Measurements from ENCODE around the gene SERPINB11.

SERPINB11 gene

GRCh38 chr18:63741769-63742168 lies 39.0 kb downstream of the SERPINB11 start:
- TF ChIP-seq, protein P1, sequence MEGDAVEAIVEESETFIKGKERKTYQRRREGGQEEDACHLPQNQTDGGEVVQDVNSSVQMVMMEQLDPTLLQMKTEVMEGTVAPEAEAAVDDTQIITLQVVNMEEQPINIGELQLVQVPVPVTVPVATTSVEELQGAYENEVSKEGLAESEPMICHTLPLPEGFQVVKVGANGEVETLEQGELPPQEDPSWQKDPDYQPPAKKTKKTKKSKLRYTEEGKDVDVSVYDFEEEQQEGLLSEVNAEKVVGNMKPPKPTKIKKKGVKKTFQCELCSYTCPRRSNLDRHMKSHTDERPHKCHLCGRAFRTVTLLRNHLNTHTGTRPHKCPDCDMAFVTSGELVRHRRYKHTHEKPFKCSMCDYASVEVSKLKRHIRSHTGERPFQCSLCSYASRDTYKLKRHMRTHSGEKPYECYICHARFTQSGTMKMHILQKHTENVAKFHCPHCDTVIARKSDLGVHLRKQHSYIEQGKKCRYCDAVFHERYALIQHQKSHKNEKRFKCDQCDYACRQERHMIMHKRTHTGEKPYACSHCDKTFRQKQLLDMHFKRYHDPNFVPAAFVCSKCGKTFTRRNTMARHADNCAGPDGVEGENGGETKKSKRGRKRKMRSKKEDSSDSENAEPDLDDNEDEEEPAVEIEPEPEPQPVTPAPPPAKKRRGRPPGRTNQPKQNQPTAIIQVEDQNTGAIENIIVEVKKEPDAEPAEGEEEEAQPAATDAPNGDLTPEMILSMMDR (IDR thresholded peaks at IDR 0.05): no peak
- H3K27ac Mint-ChIP-seq: no peak overlapping the region
- H3K4me1 Mint-ChIP-seq: no peaks in the 10 kb centered on the region
- H3K27me3 Mint-ChIP-seq (ENCODE audit: low read depth, poor library complexity): peaks cover 3% of the 10 kb centered on the region
- DNase-seq: no peak
- no peaks in the 10 kb centered on the region for H3K9me3 Mint-ChIP-seq
- no peak overlapping the region for H3K4me3 Mint-ChIP-seq
- no peaks in the 10 kb centered on the region for H3K36me3 Mint-ChIP-seq (ENCODE audit: low read depth)

DNA sequence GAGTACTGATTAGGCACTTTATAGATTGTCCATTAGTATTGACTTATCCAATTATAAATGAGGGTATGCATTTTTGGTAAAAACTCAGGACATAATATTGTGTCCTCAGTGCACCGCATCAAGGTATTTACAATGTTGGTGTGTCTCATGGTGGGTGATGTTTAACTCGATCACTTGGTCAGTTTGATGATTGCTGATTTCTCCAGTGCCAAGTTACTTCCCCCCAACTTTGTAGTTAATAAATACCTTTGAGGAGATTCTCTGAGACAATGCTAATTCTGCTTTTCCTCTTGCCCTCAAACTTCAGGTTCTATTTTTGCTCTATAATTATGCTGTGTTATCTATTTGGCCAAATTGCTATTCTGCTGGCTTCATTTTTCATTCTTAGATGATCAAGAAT lies 44.2 kb downstream of the SERPINB11 start:
- no peak for DNase-seq
- H3K27ac Mint-ChIP-seq: no peak overlapping the region
- no peaks in the 10 kb centered on the region for H3K4me1 Mint-ChIP-seq
- no peak overlapping the region for H3K4me3 Mint-ChIP-seq
- TF ChIP-seq, protein P1 (IDR thresholded peaks at IDR 0.05): no peak
- H3K9me3 Mint-ChIP-seq: no peaks in the 10 kb centered on the region
- peaks cover 8% of the 10 kb centered on the region for H3K27me3 Mint-ChIP-seq (ENCODE audit: low read depth, poor library complexity)
- no peaks in the 10 kb centered on the region for H3K36me3 Mint-ChIP-seq (ENCODE audit: low read depth)

DNA sequence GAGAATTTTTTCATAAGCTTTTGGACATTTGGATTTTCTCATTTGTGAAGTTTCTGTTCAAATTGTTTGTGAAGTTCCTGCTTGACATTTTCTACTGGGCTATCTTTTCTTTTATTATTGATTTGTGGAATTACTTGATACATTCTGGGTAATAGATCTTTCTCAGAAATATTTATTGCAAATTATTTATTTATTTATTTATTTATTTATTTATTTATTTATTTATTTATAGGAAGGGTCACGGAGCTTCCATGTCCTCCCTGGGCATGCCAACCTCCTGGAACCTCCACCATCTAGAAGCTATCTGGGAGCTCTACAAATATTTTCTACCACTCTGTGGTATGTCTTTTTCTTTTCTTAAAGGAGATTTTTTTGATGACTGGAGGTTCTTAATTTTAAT lies 46.7 kb downstream of the SERPINB11 start:
- TF ChIP-seq, protein P1 (IDR thresholded peaks at IDR 0.05): no peak
- no peaks in the 10 kb centered on the region for H3K4me1 Mint-ChIP-seq
- DNase-seq: no peak
- H3K36me3 Mint-ChIP-seq (ENCODE audit: low read depth): no peaks in the 10 kb centered on the region
- H3K27me3 Mint-ChIP-seq (ENCODE audit: low read depth, poor library complexity): peaks cover 4% of the 10 kb centered on the region
- no peak overlapping the region for H3K27ac Mint-ChIP-seq
- no peak overlapping the region for H3K4me3 Mint-ChIP-seq
- H3K9me3 Mint-ChIP-seq: no peaks in the 10 kb centered on the region

DNA sequence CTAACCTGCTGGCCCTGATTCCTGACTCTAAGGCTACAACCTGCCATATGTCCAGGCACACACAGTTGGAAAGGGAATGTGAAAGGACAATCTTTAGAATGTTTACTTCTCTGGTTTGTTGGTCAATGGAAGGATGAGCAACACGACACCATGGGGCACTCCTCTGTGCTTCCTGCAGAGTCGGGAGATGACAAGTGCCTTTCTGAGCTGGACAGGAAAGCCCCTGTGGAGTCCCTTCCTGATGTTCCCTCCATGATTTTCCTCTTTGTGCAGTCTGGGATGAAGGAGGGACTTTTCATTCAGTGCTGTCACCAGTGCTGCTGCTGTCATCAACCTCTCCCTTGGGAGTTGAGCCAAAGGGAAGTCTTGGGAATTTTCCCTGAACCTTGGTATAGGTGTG lies 49.9 kb downstream of the SERPINB11 start:
- no peak overlapping the region for H3K27ac Mint-ChIP-seq
- no peak overlapping the region for H3K4me3 Mint-ChIP-seq
- TF ChIP-seq, protein P1 (IDR thresholded peaks at IDR 0.05): no peak
- no peak for DNase-seq
- H3K27me3 Mint-ChIP-seq (ENCODE audit: low read depth, poor library complexity): peaks cover 4% of the 10 kb centered on the region
- H3K9me3 Mint-ChIP-seq: no peaks in the 10 kb centered on the region
- H3K4me1 Mint-ChIP-seq: no peaks in the 10 kb centered on the region
- no peaks in the 10 kb centered on the region for H3K36me3 Mint-ChIP-seq (ENCODE audit: low read depth)

- DNase-seq: no peak
- TF ChIP-seq, protein P1 (IDR thresholded peaks at IDR 0.05): no peak
- no peak overlapping the region for H3K27ac Mint-ChIP-seq
- no peak overlapping the region for H3K4me3 Mint-ChIP-seq
- no peaks in the 10 kb centered on the region for H3K9me3 Mint-ChIP-seq
- H3K4me1 Mint-ChIP-seq: no peaks in the 10 kb centered on the region
- H3K36me3 Mint-ChIP-seq (ENCODE audit: low read depth): no peaks in the 10 kb centered on the region
- peaks cover 4% of the 10 kb centered on the region for H3K27me3 Mint-ChIP-seq (ENCODE audit: low read depth, poor library complexity)
These were observed 50.9 kb downstream of the SERPINB11 start for GRCh38 chr18:63753676-63754075.

DNA sequence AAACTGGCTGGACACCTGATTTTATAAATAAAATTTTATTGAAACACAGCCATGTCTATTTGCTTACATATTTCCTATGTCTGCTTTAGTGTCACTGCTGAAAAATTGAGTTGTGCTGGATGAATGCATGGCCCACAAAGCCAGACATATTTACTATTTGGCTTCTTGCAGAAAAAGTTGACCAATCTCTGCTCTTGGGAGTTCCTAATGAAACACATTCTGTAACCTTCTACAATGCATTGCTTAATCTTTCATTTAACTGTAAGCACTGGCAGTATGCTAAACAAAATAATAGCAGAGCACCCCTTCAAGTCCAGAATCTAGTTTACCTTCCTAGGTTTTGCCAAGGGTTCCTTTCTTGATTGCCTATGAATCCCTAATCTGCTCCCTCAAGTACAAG lies 54.8 kb downstream of the SERPINB11 start:
- no peaks in the 10 kb centered on the region for H3K36me3 Mint-ChIP-seq (ENCODE audit: low read depth)
- H3K9me3 Mint-ChIP-seq: peaks cover 21% of the 10 kb centered on the region
- no peak for DNase-seq
- TF ChIP-seq, protein P1 (IDR thresholded peaks at IDR 0.05): no peak
- H3K27me3 Mint-ChIP-seq (ENCODE audit: low read depth, poor library complexity): peaks cover 10% of the 10 kb centered on the region
- no peak overlapping the region for H3K27ac Mint-ChIP-seq
- no peak overlapping the region for H3K4me3 Mint-ChIP-seq
- H3K4me1 Mint-ChIP-seq: no peaks in the 10 kb centered on the region

All from nephron progenitor cell (in vitro differentiated cells).